Endothelial cell of umbilical vein (primary cell): ENCODE measurements around the gene TGFBR2. TPM values are rescaled to one million over a fixed set of nuclear protein-coding genes. Genes with fewer than 3 reads are reported as not detected.

Source experiments
- BruUV-seq: library from RNA; stranded (reverse); fragments of 400-500 nt; replicated peaks from 2 replicates; lab custom pipeline; 2021; lab: Mats Ljungman, UMichigan
- CTCF ChIA-PET: fragments of 300-600, 350-600 bp; sonication (Branson Sonifier 250); formaldehyde crosslinking; loops from one replicate; lab custom pipeline; 2021; ENCODE audit warnings: antibody characterized with exemption, inconsistent platforms; lab: Charles Lee
- POLR2A ChIA-PET: fragments of 300-600, 350-600 bp; sonication (Branson Sonifier 250); formaldehyde crosslinking; loops from one replicate; lab custom pipeline; 2021; ENCODE audit warnings: antibody characterized with exemption, inconsistent platforms; lab: Charles Lee
- DNase-seq: peaks from one replicate; pipeline ENCODE4 v3.0.0-alpha.2; 2011; ENCODE audit warnings: low read depth, low spot score
- FAIRE-seq: peaks from 2 replicates; lab custom pipeline; 2011; peaks lifted over from hg19 to GRCh38; lab: Jason Lieb, UNC
- H2AFZ ChIP-seq: 2 replicates; pipeline ENCODE4 v1.6.0; 2012; ENCODE audit warnings: low read depth, low read length, control low read depth, inconsistent platforms
- H3K27ac ChIP-seq: 2 replicates; pipeline ENCODE4 v1.5.1; 2011; ENCODE audit warnings: low read depth, mild to moderate bottlenecking, control low read depth, low read length, moderate library complexity; ENCODE audit not compliant: insufficient read depth
- H3K27me3 ChIP-seq, 2 experiments: 2 replicates each; pipeline versions ENCODE4 v1.6.0 to v1.6.1; 2011; ENCODE audit warnings: low read length in 2 of 2, mixed read lengths in 1 of 2; ENCODE audit not compliant: control insufficient read depth in 2 of 2, insufficient read depth in 2 of 2
- H3K36me3 ChIP-seq, 2 experiments: 2 replicates in 1 of 2; 3 replicates in 1 of 2; pipeline ENCODE4 v1.5.1; 2011; ENCODE audit warnings: low read length in 2 of 2, mild to moderate bottlenecking in 1 of 2, moderate library complexity in 1 of 2; ENCODE audit not compliant: control insufficient read depth in 2 of 2, insufficient read depth in 2 of 2; ENCODE audit errors: extremely low read depth in 1 of 2
- H3K4me1 ChIP-seq: 3 replicates; pipeline ENCODE4 v1.5.1; 2011; ENCODE audit warnings: mild to moderate bottlenecking, low read length; ENCODE audit not compliant: control insufficient read depth, insufficient read depth; ENCODE audit errors: extremely low read depth
- H3K4me2 ChIP-seq: 2 replicates; pipeline ENCODE4 v1.6.1; 2011; ENCODE audit warnings: low read length, control low read depth, mixed read lengths; ENCODE audit not compliant: insufficient read depth
- H3K4me3 ChIP-seq, 3 experiments: fragments of 200-600 bp in 1 of 3; sonication (generic), shearing (Covaris generic) in 1 of 3; replicated peaks in 1 of 3; 2 replicates each; pipeline ENCODE4 v1.5.1; 2011 to 2016; ENCODE audit warnings: control low read depth in 3 of 3, low read length in 3 of 3, mild to moderate bottlenecking in 2 of 3, inconsistent platforms in 1 of 3, low read depth in 1 of 3, moderate library complexity in 1 of 3; ENCODE audit not compliant: insufficient read depth in 1 of 3
- H3K79me2 ChIP-seq: 2 replicates; pipeline ENCODE4 v1.6.0; 2012; ENCODE audit warnings: low read length, inconsistent platforms; ENCODE audit not compliant: control insufficient read depth, insufficient read depth
- H3K9ac ChIP-seq: replicated peaks from 2 replicates; pipeline ENCODE3; 2011; ENCODE audit warnings: low read length, control low read depth; ENCODE audit not compliant: insufficient read depth; ENCODE audit errors: extremely low read depth
- H3K9me1 ChIP-seq: replicated peaks from 3 replicates; pipeline ENCODE4 v1.6.0; 2011; ENCODE audit warnings: mild to moderate bottlenecking, low read length; ENCODE audit not compliant: control insufficient read depth, insufficient read depth; ENCODE audit errors: extremely low read depth
- H3K9me3 ChIP-seq: replicated peaks from 2 replicates; pipeline ENCODE4 v1.5.1; 2012; ENCODE audit warnings: low read length, inconsistent platforms; ENCODE audit not compliant: control insufficient read depth, insufficient read depth
- H4K20me1 ChIP-seq: replicated peaks from 2 replicates; pipeline ENCODE3; 2011; ENCODE audit warnings: mild to moderate bottlenecking, low read length; ENCODE audit not compliant: control insufficient read depth, insufficient read depth; ENCODE audit errors: extremely low read depth
- CTCF ChIP-seq, 2 donors: IDR thresholded peaks; 1 replicate in 1 of 2; 2 replicates in 1 of 2; pipeline ENCODE4 v1.5.1; 2011; ENCODE audit warnings: low read length in 2 of 2, mild to moderate bottlenecking in 2 of 2, moderate library complexity in 2 of 2, control low read depth in 1 of 2, inconsistent platforms in 1 of 2, low read depth in 1 of 2; ENCODE audit not compliant: insufficient read depth in 1 of 2; ENCODE audit errors: extremely low read depth in 1 of 2
- FOS ChIP-seq: IDR thresholded peaks from 2 replicates; pipeline ENCODE4 v1.6.1; 2011; ENCODE audit warnings: mild to moderate bottlenecking, low read length, moderate library complexity, borderline replicate concordance; ENCODE audit not compliant: insufficient read depth
- GATA2 ChIP-seq: IDR thresholded peaks from 2 replicates; pipeline ENCODE4 v1.7.0; 2011; ENCODE audit warnings: low read depth, mild to moderate bottlenecking, moderate library complexity, mixed read lengths, low read length; ENCODE audit not compliant: insufficient read length, insufficient read depth
- MAX ChIP-seq: IDR thresholded peaks from 2 replicates; pipeline ENCODE4 v1.6.1; 2011; ENCODE audit not compliant: insufficient read depth, insufficient read length
- POLR2A ChIP-seq: IDR thresholded peaks from 2 replicates; pipeline ENCODE4 v1.6.1; 2012; ENCODE audit warnings: low read depth, mild to moderate bottlenecking, control low read depth, low read length
- POLR2AphosphoS5 ChIP-seq: IDR thresholded peaks from 2 replicates; pipeline ENCODE4 v1.6.1; 2012; ENCODE audit warnings: low read depth, mild to moderate bottlenecking, control low read depth, low read length, moderate library complexity; ENCODE audit not compliant: insufficient read depth
- dilution Hi-C: fragments of 300-500 bp; cut with MboI; formaldehyde crosslinking; loops from one replicate; pipeline ENCODE4 v1.15.0; 2019; ENCODE audit warnings: low sequenced_read_pairs; ENCODE audit not compliant: extremely low pct_ligation_motif_present
- intact Hi-C: fragments of 100-400 bp; cut with micrococcal nuclease; formaldehyde crosslinking; loops from one replicate; pipeline ENCODE4 v1.10.0; 2022
- polyA plus RNA-seq, 4 experiments: library from polyadenylated mRNA; depleted of rRNA in 3 of 4; stranded (reverse) in 3 of 4; unstranded in 1 of 4; fragments of >200 nt; gene quantifications; 2 replicates each; pipeline versions ENCODE4 v1.2.1 to v1.2.3, GENCODE V29; 2011 to 2012; ENCODE audit warnings: missing spikeins in 1 of 4
- total RNA-seq: library from RNA; stranded (reverse); gene quantifications from 2 replicates; pipeline ENCODE4 v1.2.3, GENCODE V29; 2021

TGFBR2 gene
- total and polyA plus RNA-seq, 2 donors (not counting 3 experiments of a cell fraction or from before 2014, with no cell fraction given), result 227 to 250 TPM

GRCh38 chr3:30634761-30635735, 28.6 kb downstream of the TGFBR2 start:
- dilution Hi-C loops (no loop called here), intact Hi-C loops (no loop called here)
- H3K36me3 ChIP-seq, result peaks cover 2 to 41% of the 10 kb centered on the region in 2 experiments
- no peak overlapping the region for H3K4me2 ChIP-seq
- H2AFZ ChIP-seq, result no peak overlapping the region
- BruUV-seq, result no TSS peak
- H3K4me3 ChIP-seq, result no peak overlapping the region
- FAIRE-seq (no peak), DNase-seq (no peak)
- H3K4me1 ChIP-seq, result peaks cover 55% of the 10 kb centered on the region
- peaks cover 10% of the 10 kb centered on the region for H4K20me1 ChIP-seq
- H3K27me3 ChIP-seq, result no peaks in the 10 kb centered on the region
- ChIA-PET CTCF (interaction anchor here (0.7 to 1.0 kb wide), 2 partner anchors 58 to 593 kb away, joined by 3 to 5 read pairs; no protein-coding TSS in a partner anchor), POLR2A (interaction anchor here (0.5 to 0.6 kb wide), 2 partner anchors 12 to 14 kb away, joined by 3 to 11 read pairs; no protein-coding TSS in a partner anchor)
- TF ChIP-seq FOS, result no peak
- no peak for TF ChIP-seq POLR2A
- no peak for TF ChIP-seq GATA2
- TF ChIP-seq CTCF (IDR thresholded peaks at IDR 0.05; ENCODE audit: extremely low read depth in 1 of 2, insufficient read depth in 1 of 2, low read depth in 1 of 2, low read length in 2 of 2), result no peak
- TF ChIP-seq POLR2AphosphoS5, result peak; percentile 25
- no peak for TF ChIP-seq MAX
- peaks cover 100% of the 10 kb centered on the region for H3K79me2 ChIP-seq
- H3K9me1 ChIP-seq, result no peaks in the 10 kb centered on the region
- no peaks in the 10 kb centered on the region for H3K9me3 ChIP-seq
- no peak overlapping the region for H3K27ac ChIP-seq
- H3K9ac ChIP-seq, result no peak overlapping the region
